Mesothelial cell of epicardium (in vitro differentiated cells): ENCODE results near the gene TMEM53. TPM values are rescaled to one million over a fixed set of nuclear protein-coding genes. Genes with fewer than 3 reads are reported as not detected.

Experiments used
- DNase-seq, 2 experiments: peaks; one replicate each; pipeline ENCODE4 v3.0.0; 2021; ENCODE audit warnings: low spot score in 2 of 2; ENCODE audit not compliant: unreplicated experiment in 2 of 2
- H3K27ac Mint-ChIP-seq: 2 replicates; pipeline ENCODE4 v1.8.0; 2021; ENCODE audit warnings: mixed read lengths
- H3K27me3 Mint-ChIP-seq: 2 replicates; pipeline ENCODE4 v1.8.0; 2021; ENCODE audit warnings: low read depth, mixed read lengths
- H3K36me3 Mint-ChIP-seq: 2 replicates; pipeline ENCODE4 v1.8.0; 2021; ENCODE audit warnings: mixed read lengths
- H3K4me1 Mint-ChIP-seq: 2 replicates; pipeline ENCODE4 v1.8.0; 2021; ENCODE audit warnings: mixed read lengths
- H3K4me3 Mint-ChIP-seq: 2 replicates; pipeline ENCODE4 v1.8.0; 2021; ENCODE audit warnings: mild to moderate bottlenecking, moderate library complexity, mixed read lengths
- H3K9me3 Mint-ChIP-seq: 2 replicates; pipeline ENCODE4 v1.8.0; 2021; ENCODE audit warnings: mixed read lengths
- total RNA-seq: library from RNA; stranded (reverse); gene quantifications from 3 replicates; pipeline ENCODE4 v1.2.1, GENCODE V29; 2021
- TF ChIP-seq, protein P1 (sequence below): fragments of 200-600 bp; sonication (generic); IDR thresholded peaks from one replicate; pipeline ENCODE4 v1.5.0; 2021; ENCODE audit warnings: antibody characterized with exemption; ENCODE audit not compliant: unreplicated experiment

The TMEM53 gene
- total RNA-seq, 1 donor from 2014 or later: 8.9 TPM

DNA sequence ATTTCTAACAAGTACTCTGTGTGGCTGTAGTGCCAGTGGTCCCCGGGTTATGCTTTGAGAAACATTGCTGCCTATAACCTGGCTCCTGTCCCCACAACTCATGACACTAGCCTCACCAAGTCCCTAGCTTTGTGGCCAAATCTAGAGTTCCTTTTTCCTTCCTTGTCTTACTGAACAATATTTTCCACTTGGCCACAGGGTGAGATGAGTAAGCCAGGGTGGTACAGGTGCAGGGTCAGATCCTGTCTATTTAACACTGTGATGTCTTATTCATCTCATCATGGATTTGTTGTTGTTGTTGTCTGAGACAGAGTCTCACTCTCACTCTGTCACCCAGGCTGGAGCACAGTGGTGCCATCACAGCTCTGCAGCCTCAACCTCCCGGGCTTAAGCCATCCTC is 18.9 kb upstream of the TMEM53 start:
- no peak for DNase-seq
- no peak overlapping the region for H3K4me3 Mint-ChIP-seq
- no peaks in the 10 kb centered on the region for H3K9me3 Mint-ChIP-seq
- no peaks in the 10 kb centered on the region for H3K27me3 Mint-ChIP-seq
- H3K4me1 Mint-ChIP-seq: peaks cover 7% of the 10 kb centered on the region
- H3K27ac Mint-ChIP-seq: no peak overlapping the region
- TF ChIP-seq, protein P1, sequence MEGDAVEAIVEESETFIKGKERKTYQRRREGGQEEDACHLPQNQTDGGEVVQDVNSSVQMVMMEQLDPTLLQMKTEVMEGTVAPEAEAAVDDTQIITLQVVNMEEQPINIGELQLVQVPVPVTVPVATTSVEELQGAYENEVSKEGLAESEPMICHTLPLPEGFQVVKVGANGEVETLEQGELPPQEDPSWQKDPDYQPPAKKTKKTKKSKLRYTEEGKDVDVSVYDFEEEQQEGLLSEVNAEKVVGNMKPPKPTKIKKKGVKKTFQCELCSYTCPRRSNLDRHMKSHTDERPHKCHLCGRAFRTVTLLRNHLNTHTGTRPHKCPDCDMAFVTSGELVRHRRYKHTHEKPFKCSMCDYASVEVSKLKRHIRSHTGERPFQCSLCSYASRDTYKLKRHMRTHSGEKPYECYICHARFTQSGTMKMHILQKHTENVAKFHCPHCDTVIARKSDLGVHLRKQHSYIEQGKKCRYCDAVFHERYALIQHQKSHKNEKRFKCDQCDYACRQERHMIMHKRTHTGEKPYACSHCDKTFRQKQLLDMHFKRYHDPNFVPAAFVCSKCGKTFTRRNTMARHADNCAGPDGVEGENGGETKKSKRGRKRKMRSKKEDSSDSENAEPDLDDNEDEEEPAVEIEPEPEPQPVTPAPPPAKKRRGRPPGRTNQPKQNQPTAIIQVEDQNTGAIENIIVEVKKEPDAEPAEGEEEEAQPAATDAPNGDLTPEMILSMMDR: no peak
- peaks cover 7% of the 10 kb centered on the region for H3K36me3 Mint-ChIP-seq

DNA sequence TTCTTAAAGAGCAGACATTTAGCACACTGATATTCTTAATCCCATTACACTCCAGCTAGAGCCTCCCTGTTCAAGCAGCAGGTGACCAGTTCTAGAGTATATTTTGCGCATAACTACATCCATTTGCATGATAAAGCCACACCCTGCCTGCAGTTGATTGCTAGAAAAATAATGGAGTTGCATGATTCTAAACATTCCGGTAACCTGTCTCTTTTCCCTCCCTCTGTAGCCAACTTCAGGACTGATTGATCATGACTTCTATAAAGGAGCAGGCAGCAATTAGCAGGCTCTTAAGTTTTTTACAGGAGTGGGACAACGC is 15.1 kb upstream of the TMEM53 start:
- DNase-seq: no peak
- Mint-ChIP-seq H3K4me3 (no peak overlapping the region), H3K27me3 (no peaks in the 10 kb centered on the region), H3K4me1 (peaks cover 7% of the 10 kb centered on the region), H3K36me3 (peaks cover 7% of the 10 kb centered on the region), H3K9me3 (no peaks in the 10 kb centered on the region), H3K27ac (no peak overlapping the region)
- TF ChIP-seq, protein P1: no peak

DNA sequence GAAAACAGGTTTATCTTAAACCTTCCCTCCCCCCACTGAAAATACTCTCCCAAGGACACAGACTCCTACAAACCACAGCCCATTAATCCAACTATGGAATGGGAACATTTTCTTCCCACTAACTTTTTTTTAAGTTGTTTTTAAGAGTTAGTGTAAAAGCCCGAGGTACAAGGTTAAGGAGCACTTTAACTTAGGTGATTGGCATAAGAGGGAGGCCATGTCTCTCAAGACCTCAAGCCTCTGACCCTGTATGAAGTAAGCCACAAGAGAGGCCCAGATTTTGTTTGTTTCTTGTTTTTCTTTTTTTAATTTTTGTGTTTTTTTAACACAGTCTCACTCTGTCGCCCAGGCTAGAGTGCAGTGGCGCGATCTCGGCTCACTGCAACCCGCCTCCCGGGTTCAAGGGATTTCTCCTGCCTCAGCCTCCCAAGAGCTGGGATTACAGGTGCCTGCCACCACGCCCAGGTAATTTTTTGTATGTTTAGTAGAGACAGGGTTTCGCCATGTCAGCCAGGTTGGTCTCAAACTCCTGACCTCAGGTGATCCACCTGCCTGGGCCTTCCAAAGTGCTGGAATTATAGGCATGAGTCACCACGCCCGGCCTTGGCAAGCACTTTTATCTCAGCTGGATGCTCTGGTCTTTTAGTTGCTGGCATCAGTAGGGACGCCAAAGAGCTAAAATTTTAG is 14.6 kb upstream of the TMEM53 start:
- TF ChIP-seq, protein P1: no peak
- H3K27ac Mint-ChIP-seq: no peak overlapping the region
- no peak for DNase-seq
- peaks cover 7% of the 10 kb centered on the region for H3K36me3 Mint-ChIP-seq
- no peaks in the 10 kb centered on the region for H3K9me3 Mint-ChIP-seq
- no peaks in the 10 kb centered on the region for H3K27me3 Mint-ChIP-seq
- peaks cover 7% of the 10 kb centered on the region for H3K4me1 Mint-ChIP-seq
- H3K4me3 Mint-ChIP-seq: no peak overlapping the region

DNA sequence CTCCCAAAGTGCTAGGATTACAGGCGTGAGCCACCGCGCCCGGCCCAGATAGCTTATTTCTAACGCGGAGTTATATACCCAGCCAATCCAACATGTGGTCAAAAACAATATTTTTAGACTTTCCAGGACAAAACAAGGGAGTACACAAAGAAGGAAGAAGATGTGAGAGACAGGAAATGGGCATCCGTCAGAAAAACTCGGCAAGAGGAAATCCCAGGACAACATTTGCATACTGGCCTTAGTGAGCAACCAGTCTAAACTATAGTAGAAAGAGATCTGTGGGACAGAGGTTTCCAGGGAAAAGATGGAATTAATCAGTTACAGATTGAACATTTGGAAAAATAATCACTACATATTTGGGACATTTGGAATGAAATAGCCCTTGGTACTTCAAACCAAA is 11.6 kb upstream of the TMEM53 start:
- DNase-seq: no peak
- no peaks in the 10 kb centered on the region for H3K27me3 Mint-ChIP-seq
- no peaks in the 10 kb centered on the region for H3K9me3 Mint-ChIP-seq
- H3K4me1 Mint-ChIP-seq: peaks cover 9% of the 10 kb centered on the region
- H3K36me3 Mint-ChIP-seq: peaks cover 11% of the 10 kb centered on the region
- H3K27ac Mint-ChIP-seq: no peak overlapping the region
- TF ChIP-seq, protein P1: no peak
- H3K4me3 Mint-ChIP-seq: no peak overlapping the region

DNA sequence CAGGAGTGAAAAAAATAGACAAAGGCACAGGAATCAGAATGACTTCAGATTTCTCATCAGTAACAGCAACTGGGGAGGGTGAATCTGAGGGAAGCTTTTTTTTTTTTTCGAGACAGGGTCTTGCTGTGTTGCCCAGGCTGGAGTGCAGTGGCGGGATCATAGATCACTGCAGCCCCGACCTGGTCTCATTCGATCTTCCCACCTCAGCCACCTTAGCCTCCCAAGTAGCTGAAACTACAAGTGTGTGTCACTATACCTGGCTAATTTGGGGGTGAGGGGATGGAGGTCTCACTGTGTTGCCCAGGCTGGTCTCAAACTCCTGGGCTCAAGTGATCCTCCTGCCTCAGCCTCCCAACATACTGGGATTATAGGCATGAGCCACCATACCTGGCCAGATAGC is 10.9 kb upstream of the TMEM53 start:
- H3K27ac Mint-ChIP-seq: no peak overlapping the region
- TF ChIP-seq, protein P1: no peak
- no peak for DNase-seq

DNA sequence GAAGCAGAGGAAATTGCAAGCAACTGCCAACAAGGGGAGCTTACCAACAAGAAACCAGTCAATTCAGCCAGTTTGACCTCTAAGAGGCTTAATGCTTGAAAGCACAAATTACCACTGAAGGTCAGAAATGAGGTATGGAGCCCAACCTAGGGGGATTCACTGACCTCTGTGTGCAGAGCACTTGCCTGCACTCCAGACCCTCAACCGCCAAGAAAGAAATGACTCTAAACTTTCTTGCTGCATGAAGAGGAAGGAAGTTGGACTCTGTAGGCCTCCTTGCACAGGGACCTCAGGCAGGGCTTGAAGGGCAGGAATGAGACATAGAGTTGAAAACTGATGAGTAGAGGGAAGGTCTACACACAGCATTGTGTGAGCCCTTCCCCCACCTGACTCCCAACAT is 10.2 kb upstream of the TMEM53 start:
- DNase-seq: no peak
- no peak overlapping the region for H3K27ac Mint-ChIP-seq

More for the DNA sequence above, 10.9 kb upstream of the TMEM53 start:
- Mint-ChIP-seq H3K9me3 (no peaks in the 10 kb centered on the region), H3K4me3 (no peak overlapping the region), H3K4me1 (peaks cover 9% of the 10 kb centered on the region), H3K36me3 (peaks cover 15% of the 10 kb centered on the region), H3K27me3 (no peaks in the 10 kb centered on the region)

More for the DNA sequence above, 10.2 kb upstream of the TMEM53 start:
- H3K27me3 Mint-ChIP-seq: no peaks in the 10 kb centered on the region
- no peak overlapping the region for H3K4me3 Mint-ChIP-seq
- peaks cover 20% of the 10 kb centered on the region for H3K36me3 Mint-ChIP-seq
- TF ChIP-seq, protein P1: no peak
- no peaks in the 10 kb centered on the region for H3K9me3 Mint-ChIP-seq
- H3K4me1 Mint-ChIP-seq: peaks cover 9% of the 10 kb centered on the region
